ENCODE measurements around the gene SCYGR1.
"Not testable (repeated sequence)": the region's sequence is repeated elsewhere in the genome, so short reads cannot be mapped to it uniquely, and the experiment has no call there.

The SCYGR1 gene, protein sequence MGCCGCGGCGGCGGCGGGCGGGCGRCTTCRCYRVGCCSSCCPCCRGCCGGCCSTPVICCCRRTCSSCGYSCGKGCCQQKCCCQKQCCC

GRCh38 chr2:227387583-227387982, at the start of gene SCYGR1:
SCYGR1 (minus strand) TSS chr2:227387949; CDS start chr2:227387949, 0 bp downstream.
- not testable (repeated sequence) for DNase-seq

GRCh38 chr2:227436436-227437174, 48.9 kb upstream of the SCYGR1 start:
- peak; percentile 14 for DNase-seq

GRCh38 chr2:227433171-227433570, 45.4 kb upstream of the SCYGR1 start:
- DNase-seq = no peak

GRCh38 chr2:227430639-227431038, 42.9 kb upstream of the SCYGR1 start:
- DNase-seq = no peak

DNA sequence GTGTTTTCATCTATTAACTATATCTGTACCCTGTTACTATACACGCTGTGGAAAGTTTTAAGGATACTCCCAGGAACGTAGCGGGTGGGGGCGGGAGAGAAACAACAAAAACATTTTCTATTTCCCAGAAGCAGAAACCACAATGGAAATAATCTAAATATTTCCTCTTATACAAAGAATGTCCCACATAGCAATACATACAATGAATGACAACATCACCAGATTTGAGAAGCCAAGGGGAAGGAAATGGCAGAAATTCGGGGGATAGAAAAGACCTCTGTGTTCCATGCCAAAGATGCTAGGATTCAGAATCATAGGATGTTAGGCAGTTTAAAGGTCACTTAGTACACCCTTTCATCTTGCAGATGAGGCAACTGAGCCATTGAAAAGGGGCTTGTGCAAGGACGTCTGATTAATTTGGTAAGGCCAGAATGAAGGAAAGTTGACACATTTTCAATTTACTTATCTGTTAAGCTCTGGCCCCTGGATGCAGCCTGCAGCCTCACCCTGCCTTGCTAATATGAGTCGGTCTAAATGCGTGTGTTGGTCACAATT, 41.1 kb upstream of the SCYGR1 start:
- DNase-seq = no peak

DNA sequence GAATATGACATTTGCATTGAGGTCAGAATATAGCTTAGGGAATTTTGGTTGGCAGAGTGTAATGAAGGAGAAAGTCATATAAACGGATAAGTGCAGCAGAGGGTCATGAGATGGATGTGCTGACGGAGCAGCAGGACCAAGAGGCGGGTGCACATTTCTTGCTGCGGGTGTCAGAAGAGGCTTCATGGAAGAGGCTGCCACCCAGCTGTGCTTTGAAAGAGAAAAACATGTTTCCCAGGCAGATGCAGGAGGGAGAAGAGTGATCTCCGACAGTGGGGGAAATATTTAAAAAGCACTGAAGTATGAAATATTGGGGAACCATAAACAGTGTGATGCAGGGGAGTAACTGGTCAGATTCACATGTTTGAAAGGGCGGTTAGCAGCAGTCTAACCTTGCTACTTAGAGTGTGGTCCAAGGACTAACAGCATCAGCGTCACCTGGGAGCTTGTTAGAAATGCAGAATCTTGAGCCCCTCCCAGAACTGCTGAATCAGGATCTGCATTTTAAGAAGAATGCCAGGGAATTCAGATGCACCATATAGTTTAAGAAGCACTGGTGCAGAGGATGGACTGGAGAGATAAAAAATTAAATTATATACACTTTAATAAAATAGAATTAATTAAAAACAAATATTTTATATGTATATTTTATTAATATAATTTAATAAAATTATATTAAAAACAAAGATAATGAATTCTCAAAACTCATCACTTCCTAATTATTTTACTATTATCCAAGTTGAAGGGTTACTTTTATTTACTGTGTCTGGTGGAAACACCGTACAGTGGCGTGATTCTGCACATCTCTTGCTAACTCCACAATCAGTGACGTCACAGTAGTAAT, 36.1 kb upstream of the SCYGR1 start:
- no peak for DNase-seq

DNA sequence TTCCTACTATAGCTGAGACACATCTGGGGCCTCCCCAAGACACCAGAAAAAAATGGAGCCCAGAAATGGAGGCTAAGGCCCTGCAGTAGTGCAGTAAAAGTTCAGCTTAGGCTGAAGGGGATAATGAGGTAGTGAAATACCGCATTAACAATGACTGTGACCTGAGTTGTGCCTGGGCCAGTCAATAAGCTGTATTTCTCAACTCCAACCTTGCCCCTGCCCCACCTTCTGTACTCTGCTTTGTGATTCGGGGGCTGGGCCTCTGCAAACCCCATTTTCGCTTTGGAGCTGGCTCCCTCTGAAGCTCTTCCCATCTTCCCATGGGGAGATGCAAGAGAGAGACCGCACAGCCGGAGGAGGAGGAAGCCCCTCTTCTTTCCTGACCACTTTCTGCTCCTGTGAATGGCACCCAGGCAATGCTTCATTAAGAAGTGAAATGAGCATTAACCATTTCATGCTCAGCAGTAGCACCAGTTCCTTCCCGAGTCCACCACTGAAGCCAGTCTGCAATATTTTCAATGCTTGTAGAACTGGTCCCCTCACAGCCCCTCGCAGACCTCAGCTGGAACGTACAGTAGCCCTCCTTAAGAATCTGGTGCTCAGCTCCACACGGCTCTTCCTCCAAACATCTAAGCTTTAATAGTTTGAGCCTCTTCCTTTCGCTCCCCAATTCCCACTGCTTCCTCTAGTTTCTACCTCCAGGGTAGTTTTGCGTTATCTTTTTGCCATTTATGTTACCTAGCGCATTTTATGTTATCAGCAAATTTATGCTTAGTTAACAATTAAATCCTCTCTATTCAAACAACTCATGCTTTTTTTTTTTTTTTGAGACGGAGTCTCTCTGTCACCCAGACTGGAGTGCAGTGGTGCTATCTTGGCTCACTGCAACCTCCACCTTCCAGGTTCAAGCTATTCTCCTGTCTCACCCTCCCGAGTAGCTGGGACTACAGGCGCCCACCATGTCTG, 32.6 kb upstream of the SCYGR1 start:
- no peak for DNase-seq

- DNase-seq = no peak
Observed at GRCh38 chr2:227416701-227417100, 29.0 kb upstream of the SCYGR1 start.

GRCh38 chr2:227415538-227416424, 28.0 kb upstream of the SCYGR1 start:
- peak; percentile 69 for DNase-seq

GRCh38 chr2:227414846-227415245, 27.1 kb upstream of the SCYGR1 start:
- no peak for DNase-seq

DNA sequence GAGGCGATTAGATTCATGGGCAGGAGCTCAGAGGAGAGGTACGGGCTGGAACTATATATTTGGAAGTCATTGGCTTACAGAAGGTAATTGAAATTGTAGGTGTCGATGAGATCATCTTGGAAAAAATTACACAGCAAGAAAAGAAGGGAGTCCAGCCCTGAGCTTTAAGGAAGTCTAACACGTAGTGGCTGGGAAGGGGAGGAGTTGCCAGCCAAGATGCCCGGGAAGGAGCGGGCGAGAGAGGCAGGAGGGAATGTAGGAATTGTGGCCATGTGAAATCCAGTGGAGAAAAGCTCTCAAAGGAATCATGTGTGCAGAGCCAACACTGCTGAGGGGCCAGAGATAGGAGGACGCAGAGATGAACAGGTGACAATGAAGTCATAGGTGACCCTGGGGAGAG, 25.6 kb upstream of the SCYGR1 start:
- DNase-seq = no peak

DNA sequence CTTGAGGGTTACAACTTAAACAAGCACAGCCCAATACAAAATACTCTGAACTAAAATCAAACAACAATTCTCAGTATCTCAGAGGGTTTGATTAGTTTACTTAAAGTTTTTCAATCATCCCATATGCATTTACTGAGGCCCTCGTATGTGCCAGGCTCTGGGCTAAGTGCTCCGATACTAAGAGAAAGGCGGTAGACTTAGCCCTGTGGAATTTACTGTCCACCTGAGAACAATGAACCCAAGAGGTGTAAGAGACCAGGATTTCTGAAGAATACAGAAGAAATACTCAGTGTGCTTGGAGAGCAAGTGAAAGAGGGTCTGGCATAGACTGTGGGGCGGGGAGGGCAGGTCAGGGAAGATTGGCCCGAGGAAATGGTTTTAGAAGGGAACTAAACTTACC, 25.1 kb upstream of the SCYGR1 start:
- DNase-seq = no peak

- no peak for DNase-seq
Observed at GRCh38 chr2:227411990-227412350, 24.2 kb upstream of the SCYGR1 start.

DNA sequence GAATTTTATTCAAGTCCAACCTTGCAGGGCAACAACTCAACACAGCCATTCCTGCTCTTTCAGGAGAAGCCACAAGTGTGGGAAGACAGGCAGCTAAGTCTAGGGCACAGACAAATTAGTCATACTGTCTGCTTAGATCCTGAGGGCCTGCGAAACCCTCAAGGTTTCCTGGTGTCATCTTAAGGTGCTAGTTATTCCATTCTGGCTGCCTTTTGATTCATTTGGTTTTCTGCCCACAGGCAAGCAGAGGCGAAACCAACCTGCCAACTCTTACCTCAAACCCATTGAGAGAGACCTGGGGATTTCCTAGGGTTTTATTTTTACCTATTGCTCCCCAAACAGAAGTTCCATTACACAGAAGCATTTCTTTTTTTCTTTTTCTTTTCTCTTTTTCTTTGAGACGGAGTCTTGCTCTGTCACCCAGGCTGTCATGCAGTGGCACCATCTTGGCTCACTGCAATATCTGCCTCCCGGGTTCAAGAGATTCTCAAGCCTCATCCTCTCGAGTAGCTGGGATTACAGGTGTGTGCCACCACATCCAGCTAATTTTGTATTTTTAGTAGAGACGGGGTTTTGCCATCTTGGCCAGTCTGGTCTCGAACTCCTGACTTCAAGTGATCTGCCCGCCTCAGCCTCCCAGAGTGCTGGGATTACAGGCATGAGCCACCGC, 23.7 kb upstream of the SCYGR1 start:
- DNase-seq = no peak

DNA sequence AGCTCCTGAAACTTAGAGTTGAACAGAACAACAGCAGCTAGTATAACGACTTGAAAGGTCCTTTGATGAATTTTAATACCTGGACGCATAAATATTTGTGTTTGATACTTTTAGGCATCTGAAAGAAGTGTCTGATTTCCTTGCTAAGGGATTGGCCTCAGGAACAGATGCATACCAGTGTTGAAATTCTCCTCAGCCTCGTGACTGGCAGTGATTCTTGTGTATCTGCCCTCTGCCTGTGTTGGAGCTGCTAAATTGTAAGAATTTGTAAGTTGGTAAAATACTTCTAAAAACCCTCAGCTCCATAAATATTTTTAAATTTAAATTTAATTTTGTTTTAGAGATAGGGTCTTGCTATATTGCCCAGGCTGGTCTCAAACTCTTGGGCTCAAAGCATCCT, 22.4 kb upstream of the SCYGR1 start:
- no peak for DNase-seq

- no peak for DNase-seq
Observed at GRCh38 chr2:227407591-227408151, 19.9 kb upstream of the SCYGR1 start.

DNA sequence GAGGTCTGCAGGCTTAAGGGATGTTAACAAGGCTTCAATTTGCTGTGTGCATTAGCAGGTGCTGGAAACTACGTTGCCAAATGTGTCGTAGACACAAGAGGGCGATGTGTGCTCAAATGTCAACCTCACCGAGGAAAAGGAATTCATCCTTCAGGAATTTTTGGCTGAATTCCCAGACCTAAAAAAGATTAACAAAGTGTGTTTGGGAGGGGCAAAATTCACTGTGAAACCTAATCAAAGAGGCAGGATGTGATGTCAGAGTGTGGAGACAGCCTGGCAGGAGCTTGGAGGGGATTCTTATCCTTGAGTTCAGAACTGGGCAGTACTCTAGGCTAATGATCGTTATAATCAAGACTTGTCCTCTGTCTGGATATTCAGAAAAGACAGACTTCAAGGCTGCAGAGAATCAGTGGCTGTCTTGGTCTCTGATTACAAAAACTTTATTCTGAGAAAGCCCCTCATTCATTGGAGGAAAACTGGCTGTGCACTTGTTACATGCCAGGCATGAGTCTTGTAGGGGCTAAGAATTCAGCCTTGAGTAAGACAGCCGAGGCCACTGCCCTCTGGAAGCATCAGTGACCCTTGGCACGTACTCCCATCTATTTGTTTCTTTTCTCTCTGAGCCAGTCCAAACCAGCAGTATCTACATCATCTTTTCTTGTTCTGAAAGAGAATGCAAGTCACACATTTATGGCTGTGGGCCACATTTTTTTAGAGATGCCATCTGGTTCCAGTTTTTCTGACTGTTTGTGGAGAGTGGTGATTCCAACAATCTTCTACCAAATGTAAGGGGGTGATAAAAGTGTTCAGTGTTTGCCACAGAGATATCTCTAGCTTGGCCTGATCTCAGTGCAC, 18.7 kb upstream of the SCYGR1 start:
- DNase-seq = no peak

GRCh38 chr2:227404585-227405271, 17.0 kb upstream of the SCYGR1 start:
- DNase-seq = no peak

- DNase-seq = no peak
Observed at GRCh38 chr2:227402959-227403358, 15.2 kb upstream of the SCYGR1 start.
